Immature natural killer cell (primary cell): ENCODE results near the gene OLA1. TPM values are rescaled to one million over a fixed set of nuclear protein-coding genes. Genes with fewer than 3 reads are reported as not detected.
A peak's percentile ranks its signal among the peaks of the same experiment; 100 is the strongest.

Experiments used
- DNase-seq, 3 donors: peaks; one replicate each; pipeline ENCODE4 v3.0.0; 2022; ENCODE audit warnings: mixed read lengths in 1 of 3
- H3K27ac Mint-ChIP-seq, 6 donors: one replicate each; pipeline ENCODE4 v1.8.0; 2020; ENCODE audit warnings: mixed read lengths in 6 of 6, mild to moderate bottlenecking in 5 of 6, inconsistent platforms in 4 of 6, moderate library complexity in 3 of 6
- H3K27me3 Mint-ChIP-seq, 3 donors: one replicate each; pipeline ENCODE4 v1.8.0; 2020 to 2021; ENCODE audit warnings: low read depth in 3 of 3, mild to moderate bottlenecking in 3 of 3, mixed read lengths in 3 of 3, moderate library complexity in 3 of 3, inconsistent platforms in 1 of 3
- H3K36me3 Mint-ChIP-seq, 3 donors: one replicate each; pipeline ENCODE4 v1.8.0; 2020; ENCODE audit warnings: mixed read lengths in 3 of 3, inconsistent platforms in 2 of 3, mild to moderate bottlenecking in 2 of 3
- H3K4me1 Mint-ChIP-seq, 2 donors: one replicate each; pipeline ENCODE4 v1.8.0; 2020; ENCODE audit warnings: inconsistent platforms in 2 of 2, mild to moderate bottlenecking in 2 of 2, mixed read lengths in 2 of 2, moderate library complexity in 1 of 2
- H3K4me3 Mint-ChIP-seq, 5 donors: one replicate each; pipeline ENCODE4 v1.8.0; 2020; ENCODE audit warnings: mild to moderate bottlenecking in 5 of 5, mixed read lengths in 5 of 5, inconsistent platforms in 3 of 5, moderate library complexity in 3 of 5
- H3K9me3 Mint-ChIP-seq, 6 donors: one replicate each; pipeline ENCODE4 v1.8.0; 2020; ENCODE audit warnings: mild to moderate bottlenecking in 6 of 6, mixed read lengths in 6 of 6, inconsistent platforms in 4 of 6, moderate library complexity in 3 of 6
- polyA plus RNA-seq, 3 donors: library from polyadenylated mRNA; unstranded; fragments of 300-500 nt; fragmentation: Illumina TruSeq; gene quantifications; one replicate each; pipeline ENCODE4 v1.2.3, GENCODE V29; 2021

Gene OLA1
- polyA plus RNA-seq, 3 donors from 2014 or later, result 80.6 to 95.7 (median 84.3) TPM

DNA sequence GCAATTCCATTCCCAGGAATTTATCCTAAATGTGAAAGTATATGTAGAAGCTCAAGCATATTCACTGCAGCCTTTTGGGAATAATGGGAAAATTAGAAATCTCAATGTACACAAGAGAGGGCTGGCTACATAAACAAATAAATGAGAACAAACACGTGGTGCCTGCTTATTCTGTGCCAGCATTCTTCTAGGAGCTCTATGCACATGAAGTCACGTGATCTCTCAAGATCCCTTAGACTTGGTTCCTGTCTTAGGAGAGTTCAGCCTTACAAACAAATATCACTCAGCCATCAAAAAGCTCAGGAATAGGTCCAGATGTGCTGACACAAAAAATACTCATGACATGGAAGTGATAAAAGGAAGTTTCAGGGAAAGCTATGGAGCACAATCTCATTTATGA, 190.3 kb downstream of the OLA1 start:
- no peaks in the 10 kb centered on the region for H3K36me3 Mint-ChIP-seq
- DNase-seq, result no peak
- H3K4me3 Mint-ChIP-seq, result no peak overlapping the region
- no peak overlapping the region for H3K27ac Mint-ChIP-seq
- no peaks in the 10 kb centered on the region for H3K9me3 Mint-ChIP-seq
- H3K27me3 Mint-ChIP-seq, result peaks cover 1 to 17% (median 3%) of the 10 kb centered on the region in 3 donors
- no peaks in the 10 kb centered on the region for H3K4me1 Mint-ChIP-seq

DNA sequence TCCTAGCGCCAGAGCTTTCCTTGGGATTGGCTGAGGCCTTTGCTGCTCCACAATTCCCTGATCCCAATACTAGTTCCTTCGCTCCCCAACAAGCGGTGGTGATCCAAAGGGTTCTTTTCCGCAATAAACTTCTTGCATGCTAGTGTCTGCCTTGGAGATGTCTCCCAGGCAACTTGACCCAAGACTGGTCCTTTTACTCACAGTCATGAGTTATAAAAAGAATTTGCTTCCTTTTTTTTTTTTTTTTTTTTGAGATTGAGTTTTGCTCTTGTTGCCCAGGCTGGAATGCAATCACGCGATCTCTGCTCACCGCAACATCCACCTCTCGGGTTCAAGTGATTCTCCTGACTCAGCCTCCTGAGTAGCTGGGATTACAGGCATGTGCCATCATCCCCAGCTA, 193.4 kb downstream of the OLA1 start:
- Mint-ChIP-seq H3K27me3 (peaks cover 0 to 15% (median 1%) of the 10 kb centered on the region in 3 donors), H3K9me3 (no peaks in the 10 kb centered on the region), H3K27ac (no peak overlapping the region), H3K4me3 (no peak overlapping the region), H3K36me3 (no peaks in the 10 kb centered on the region), H3K4me1 (no peaks in the 10 kb centered on the region)
- DNase-seq, result no peak

DNA sequence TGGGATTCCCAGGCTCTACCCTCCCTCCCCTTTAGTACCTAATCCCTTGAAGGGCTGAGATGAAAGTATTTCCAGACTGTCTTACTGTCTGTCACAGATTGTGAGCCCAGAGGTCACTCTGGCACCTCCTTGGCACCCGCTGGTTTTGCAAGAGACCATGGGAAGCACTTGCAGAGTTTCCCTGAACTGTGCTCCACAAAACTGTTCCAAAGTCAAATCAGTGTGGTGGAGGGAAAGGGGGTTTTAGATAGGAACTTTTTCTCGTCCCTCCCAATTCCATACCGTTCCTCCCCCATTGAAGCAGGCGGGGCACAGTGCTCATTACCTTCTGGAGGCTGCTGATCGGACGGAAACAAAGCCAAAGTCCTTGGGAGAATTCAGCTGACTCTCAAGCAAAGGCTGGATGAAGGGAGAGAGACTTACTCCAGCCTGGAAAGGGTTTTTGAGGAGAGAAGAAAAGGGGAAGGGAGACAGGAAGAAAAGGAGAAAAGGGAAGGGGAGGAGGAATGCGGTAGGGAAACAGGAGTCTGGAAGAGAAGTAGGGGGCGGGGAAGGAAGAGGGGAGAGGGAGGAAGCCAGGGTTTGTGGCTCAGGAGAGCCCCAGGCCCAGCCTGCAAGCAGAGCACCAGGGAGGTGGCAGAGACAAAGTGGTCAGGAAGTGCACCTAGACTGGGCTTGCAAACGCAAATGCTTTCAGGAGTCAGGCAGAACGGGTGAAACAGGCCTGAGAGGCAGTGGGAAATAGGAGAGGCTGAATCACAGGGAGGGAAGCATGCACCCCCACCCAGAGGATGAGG, 194.8 kb downstream of the OLA1 start:
- Mint-ChIP-seq H3K36me3 (no peaks in the 10 kb centered on the region), H3K4me1 (no peaks in the 10 kb centered on the region), H3K4me3 (no peak overlapping the region), H3K27me3 (peaks cover 1 to 14% (median 3%) of the 10 kb centered on the region in 3 donors), H3K9me3 (no peaks in the 10 kb centered on the region), H3K27ac (no peak overlapping the region)
- DNase-seq, result no peak

DNA sequence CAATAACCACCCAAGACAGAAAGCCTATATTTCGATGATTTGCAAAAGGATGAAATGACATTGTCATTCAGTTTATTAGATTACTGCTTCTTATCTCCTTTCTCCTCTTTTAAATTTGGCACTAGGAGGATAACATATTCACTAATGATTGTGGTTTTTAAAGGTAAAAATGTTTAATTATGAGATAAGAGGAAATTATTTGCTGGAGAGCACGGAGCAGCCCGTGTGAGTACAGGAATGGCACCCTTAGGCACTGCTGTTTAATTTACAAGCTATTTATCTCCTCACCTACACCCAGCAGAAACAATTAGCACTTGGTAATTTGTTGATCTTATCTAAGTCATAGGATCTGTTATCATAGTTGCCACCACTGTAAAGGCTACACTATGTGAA, 195.8 kb downstream of the OLA1 start:
- H3K27ac Mint-ChIP-seq, result no peak overlapping the region
- no peaks in the 10 kb centered on the region for H3K36me3 Mint-ChIP-seq
- no peaks in the 10 kb centered on the region for H3K4me1 Mint-ChIP-seq
- no peak overlapping the region for H3K4me3 Mint-ChIP-seq
- no peak for DNase-seq
- H3K9me3 Mint-ChIP-seq, result no peaks in the 10 kb centered on the region
- peaks cover 0 to 12% (median 3%) of the 10 kb centered on the region in 3 donors for H3K27me3 Mint-ChIP-seq

DNA sequence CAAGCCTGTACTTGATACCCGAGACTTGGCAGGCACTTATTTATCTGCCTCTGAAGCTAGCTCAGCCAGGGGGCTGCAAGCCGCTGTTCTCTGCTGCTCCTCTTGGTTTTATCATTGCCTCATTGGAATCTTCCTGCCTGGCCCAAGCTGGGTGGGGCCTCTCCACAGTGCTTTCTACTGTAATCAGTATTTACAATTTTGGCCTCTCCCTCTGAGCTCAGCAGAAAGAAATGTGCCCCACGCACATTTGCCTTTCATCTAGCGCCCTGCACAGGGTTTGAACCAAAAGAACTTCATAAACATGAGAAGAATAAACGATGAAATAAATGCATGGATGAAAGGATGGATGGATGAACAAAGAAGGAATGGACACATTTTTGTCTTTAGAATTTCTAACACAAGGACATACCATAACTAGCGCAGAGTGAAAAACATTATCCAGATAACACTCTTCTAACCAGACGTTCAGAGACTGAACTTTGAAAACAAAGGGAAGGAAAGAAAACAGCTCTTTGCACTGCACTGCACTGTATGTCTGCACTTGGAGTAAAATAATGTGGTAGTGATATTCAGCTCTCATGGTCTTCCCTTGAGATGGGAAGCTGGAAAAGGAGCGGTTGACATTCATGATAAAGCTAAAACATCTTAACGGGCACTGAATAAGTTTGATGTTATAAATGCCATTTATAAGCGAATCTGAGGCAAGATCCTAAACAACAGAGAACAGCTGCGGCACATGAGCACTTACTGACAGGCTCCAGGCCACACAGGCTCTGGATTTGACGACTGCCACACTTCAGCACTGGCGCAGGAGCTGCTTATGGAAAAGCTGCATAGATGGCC, 196.4 kb downstream of the OLA1 start:
- H3K36me3 Mint-ChIP-seq, result no peaks in the 10 kb centered on the region
- H3K4me3 Mint-ChIP-seq, result no peak overlapping the region
- no peaks in the 10 kb centered on the region for H3K4me1 Mint-ChIP-seq

DNA sequence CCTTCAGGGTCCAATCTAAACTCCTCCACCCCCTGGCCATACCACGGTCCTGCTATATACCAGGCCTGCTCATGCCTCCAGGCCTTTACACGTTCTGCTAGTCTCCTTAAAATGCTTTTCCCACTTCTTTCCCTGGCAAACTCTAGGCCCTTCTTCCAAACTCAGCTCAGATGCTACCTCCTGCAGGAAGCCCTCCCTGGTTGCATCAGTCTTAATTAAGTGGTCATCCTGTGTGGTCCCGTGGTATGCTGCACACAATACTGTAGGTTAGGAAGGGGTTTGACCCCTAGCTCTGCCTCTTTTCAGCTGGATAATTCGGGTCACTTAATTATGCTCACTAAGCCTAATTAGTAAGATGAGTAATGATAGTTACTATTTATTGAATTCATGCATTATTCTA, 197.3 kb downstream of the OLA1 start:
- no peak overlapping the region for H3K27ac Mint-ChIP-seq
- peaks cover 0 to 11% (median 3%) of the 10 kb centered on the region in 3 donors for H3K27me3 Mint-ChIP-seq
- H3K9me3 Mint-ChIP-seq, result no peaks in the 10 kb centered on the region
- no peaks in the 10 kb centered on the region for H3K4me1 Mint-ChIP-seq
- no peak overlapping the region for H3K4me3 Mint-ChIP-seq
- DNase-seq, result no peak
- no peaks in the 10 kb centered on the region for H3K36me3 Mint-ChIP-seq

More for the DNA sequence above, 196.4 kb downstream of the OLA1 start:
- no peaks in the 10 kb centered on the region for H3K9me3 Mint-ChIP-seq
- no peak for DNase-seq
- H3K27ac Mint-ChIP-seq, result no peak overlapping the region
- peaks cover 0 to 11% (median 3%) of the 10 kb centered on the region in 3 donors for H3K27me3 Mint-ChIP-seq

DNA sequence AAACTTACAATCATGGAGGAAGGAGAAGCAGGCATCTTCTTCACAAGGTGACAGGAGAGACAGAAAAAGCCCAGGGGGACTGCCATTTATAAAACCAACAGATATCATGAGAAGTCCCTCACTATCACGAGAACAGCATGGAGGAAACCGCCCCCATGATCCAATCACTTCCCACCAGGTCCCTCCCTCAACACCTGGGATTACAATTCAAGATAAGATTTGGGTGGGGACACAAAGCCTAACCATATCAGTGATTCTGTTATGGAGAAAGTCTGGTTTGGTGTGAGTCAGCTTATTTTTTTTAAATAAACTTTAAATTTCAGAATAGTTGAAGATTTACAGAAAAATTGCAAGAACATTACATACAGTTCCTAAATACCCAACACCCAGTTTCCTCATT, 198.4 kb downstream of the OLA1 start:
- H3K36me3 Mint-ChIP-seq, result no peaks in the 10 kb centered on the region
- H3K27ac Mint-ChIP-seq, result no peak overlapping the region
- no peaks in the 10 kb centered on the region for H3K9me3 Mint-ChIP-seq
- DNase-seq, result no peak
- no peaks in the 10 kb centered on the region for H3K4me1 Mint-ChIP-seq
- peaks cover 1 to 11% (median 3%) of the 10 kb centered on the region in 3 donors for H3K27me3 Mint-ChIP-seq
- no peak overlapping the region for H3K4me3 Mint-ChIP-seq

DNA sequence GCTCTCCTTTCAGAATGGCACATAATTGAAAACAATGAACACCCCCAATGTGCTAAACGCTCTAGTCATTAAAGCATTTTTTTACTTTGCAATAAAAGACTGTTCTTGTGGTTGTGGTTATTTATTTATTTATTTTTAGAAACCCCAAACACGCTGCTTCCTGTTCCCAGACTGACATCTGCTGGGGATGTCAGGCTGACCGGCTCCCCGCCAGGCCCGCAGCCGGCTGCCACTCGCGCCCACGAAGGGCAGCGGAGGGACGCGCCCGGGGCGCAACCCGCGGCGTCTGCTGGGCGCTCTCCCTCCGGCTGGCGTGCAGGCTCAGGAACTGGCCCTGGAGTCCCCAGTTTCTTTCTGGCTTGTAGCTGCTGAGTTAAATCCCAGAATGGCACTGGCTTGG, 200.1 kb downstream of the OLA1 start:
- DNase-seq, result no peak
- H3K4me3 Mint-ChIP-seq, result no peak overlapping the region
- H3K36me3 Mint-ChIP-seq, result no peaks in the 10 kb centered on the region
- no peaks in the 10 kb centered on the region for H3K4me1 Mint-ChIP-seq
- H3K27me3 Mint-ChIP-seq, result peaks cover 2 to 6% (median 3%) of the 10 kb centered on the region in 3 donors
- H3K9me3 Mint-ChIP-seq, result no peaks in the 10 kb centered on the region
- H3K27ac Mint-ChIP-seq, result no peak overlapping the region

DNA sequence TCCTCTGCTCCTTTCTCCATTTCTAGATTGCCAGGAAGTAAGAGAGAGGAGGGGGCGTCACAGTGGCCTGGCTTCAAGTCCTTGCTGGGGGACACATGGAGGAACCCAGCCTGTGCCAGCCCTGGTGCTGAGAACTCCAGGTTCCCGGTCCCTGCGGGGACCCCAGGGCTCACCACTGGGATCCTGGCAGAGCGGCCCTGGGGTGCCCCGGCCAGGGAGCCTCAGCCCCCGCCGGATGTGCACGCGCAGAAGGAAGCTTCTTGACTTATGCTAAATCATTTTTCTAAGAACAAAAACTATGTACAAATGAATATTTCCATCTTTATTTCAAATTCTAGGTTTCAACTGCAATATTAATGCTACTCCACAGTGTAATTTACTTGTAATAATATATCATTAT, 200.6 kb downstream of the OLA1 start:
- H3K4me3 Mint-ChIP-seq, result no peak overlapping the region
- no peaks in the 10 kb centered on the region for H3K9me3 Mint-ChIP-seq
- no peaks in the 10 kb centered on the region for H3K36me3 Mint-ChIP-seq
- no peaks in the 10 kb centered on the region for H3K4me1 Mint-ChIP-seq
- no peak overlapping the region for H3K27ac Mint-ChIP-seq
- peaks cover 2 to 6% (median 3%) of the 10 kb centered on the region in 3 donors for H3K27me3 Mint-ChIP-seq
- no peak for DNase-seq

DNA sequence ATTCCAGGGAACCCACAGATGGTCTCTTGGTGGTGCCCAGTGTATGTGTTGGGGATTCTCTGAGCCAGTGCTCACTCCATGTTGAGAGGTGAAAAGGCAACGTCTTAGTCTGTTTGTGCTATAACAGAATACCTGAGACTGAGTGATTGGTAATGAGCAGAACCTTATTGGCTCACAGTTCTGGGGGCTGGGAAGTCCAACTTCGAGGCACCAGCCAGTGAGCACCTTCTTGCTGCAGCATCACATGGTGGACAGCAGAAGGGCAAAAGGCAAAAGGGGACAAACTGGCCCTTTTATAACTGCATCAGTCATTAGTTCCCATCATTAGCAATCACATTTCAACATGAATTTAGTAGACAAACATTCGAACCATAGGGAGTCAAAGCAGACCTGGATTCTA, 202.2 kb downstream of the OLA1 start:
- Mint-ChIP-seq H3K4me3 (no peak overlapping the region), H3K9me3 (peaks cover 0 to 3% (median 0%) of the 10 kb centered on the region in 6 donors), H3K27me3 (peaks cover 2 to 6% (median 3%) of the 10 kb centered on the region in 3 donors), H3K4me1 (no peaks in the 10 kb centered on the region), H3K36me3 (no peaks in the 10 kb centered on the region), H3K27ac (no peak overlapping the region)
- no peak for DNase-seq

DNA sequence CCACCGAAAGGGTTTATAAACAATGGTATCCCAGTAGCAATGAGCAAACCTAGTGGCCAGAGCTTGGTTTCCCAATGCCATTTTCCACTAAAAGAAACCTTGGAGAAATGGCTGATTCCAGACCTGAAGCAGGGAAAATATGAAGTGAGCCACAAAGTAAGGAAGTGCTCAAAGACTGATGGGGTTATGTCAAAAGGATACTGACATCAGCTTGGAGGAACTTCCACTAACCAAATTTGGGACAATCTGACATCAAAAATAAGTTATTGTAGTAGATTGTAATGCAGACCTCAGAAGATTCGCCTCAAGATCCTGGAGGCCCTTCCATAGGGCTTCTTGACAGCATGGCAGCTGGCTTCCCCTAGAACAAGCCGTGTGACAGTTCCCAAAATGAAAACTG, 203.8 kb downstream of the OLA1 start:
- H3K9me3 Mint-ChIP-seq, result peaks cover 0 to 3% (median 0%) of the 10 kb centered on the region in 6 donors
- H3K36me3 Mint-ChIP-seq, result no peaks in the 10 kb centered on the region
- H3K27me3 Mint-ChIP-seq, result peaks cover 2 to 5% (median 3%) of the 10 kb centered on the region in 3 donors
- H3K4me3 Mint-ChIP-seq, result no peak overlapping the region
- no peak overlapping the region for H3K27ac Mint-ChIP-seq
- H3K4me1 Mint-ChIP-seq, result peaks cover 6 to 7% of the 10 kb centered on the region in 2 donors
- no peak for DNase-seq

DNA sequence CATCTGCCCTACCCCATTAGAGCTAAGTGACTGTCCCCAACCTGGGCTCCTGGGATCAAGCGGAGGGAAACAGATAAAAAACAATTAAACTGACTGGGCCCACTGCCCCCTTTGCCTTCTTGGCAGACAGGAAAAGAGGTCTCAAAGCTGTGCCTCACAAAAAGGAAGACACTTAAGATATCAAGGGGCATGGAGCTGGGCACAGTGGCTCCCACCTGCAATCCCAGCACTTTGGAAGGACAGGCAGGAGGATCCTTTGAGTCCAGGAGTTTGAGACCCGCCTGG, 208.0 kb downstream of the OLA1 start:
- Mint-ChIP-seq H3K27ac (peak overlapping the region in 1 of 6 donors; percentile 88), H3K36me3 (no peaks in the 10 kb centered on the region), H3K9me3 (peaks cover 0 to 3% (median 0%) of the 10 kb centered on the region in 6 donors), H3K4me1 (peaks cover 9 to 17% of the 10 kb centered on the region in 2 donors), H3K4me3 (no peak overlapping the region), H3K27me3 (peaks cover 1 to 3% (median 3%) of the 10 kb centered on the region in 3 donors)
- DNase-seq, result no peak

DNA sequence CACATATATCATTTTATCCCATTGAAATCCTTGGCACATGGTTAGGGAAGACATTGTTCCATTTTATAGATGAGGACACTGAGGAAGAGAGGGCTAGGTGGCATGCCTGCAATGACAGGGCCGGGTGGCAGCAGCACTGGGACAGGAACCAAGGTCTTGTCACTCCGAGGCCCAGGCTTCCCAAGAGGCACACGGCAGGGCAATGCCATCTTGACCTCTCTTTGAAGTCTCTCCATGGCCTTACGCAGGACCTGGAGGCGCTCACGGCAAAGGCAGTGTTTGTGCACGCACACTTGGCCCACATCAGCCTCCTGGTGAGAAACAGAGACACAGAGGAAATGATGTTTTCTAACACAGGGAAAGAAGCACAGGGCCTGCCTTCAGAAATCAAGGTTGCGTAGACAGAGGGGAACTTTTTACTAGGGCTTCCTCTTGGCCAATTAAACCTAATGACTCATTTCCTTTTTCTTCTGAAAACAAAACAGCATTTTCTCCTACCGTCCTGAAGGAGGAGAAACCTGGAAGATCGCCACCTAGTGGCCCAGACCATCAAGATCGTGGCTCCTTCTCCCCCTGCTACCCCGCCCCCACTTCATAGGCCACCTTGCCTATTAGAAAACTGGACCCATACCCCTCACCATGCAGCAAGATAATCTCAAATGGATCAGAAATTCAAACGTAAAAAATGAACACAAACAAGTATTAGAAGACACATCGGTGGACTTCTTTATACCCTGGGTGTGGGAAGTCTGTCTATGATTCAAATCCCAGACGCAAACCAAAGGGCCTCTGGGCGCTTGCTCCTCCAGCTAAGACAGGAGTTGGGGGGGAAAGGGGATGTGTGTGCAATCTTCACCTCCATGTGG, 208.5 kb downstream of the OLA1 start:
- peaks cover 0 to 3% (median 0%) of the 10 kb centered on the region in 6 donors for H3K9me3 Mint-ChIP-seq
- DNase-seq, result peak; percentile 79 to 83 (median 80)
- peak overlapping the region; percentile 88 to 95 (median 92) for H3K27ac Mint-ChIP-seq
- peaks cover 1 to 5% (median 2%) of the 10 kb centered on the region in 3 donors for H3K27me3 Mint-ChIP-seq
- H3K36me3 Mint-ChIP-seq, result no peaks in the 10 kb centered on the region
- H3K4me1 Mint-ChIP-seq, result peaks cover 9 to 17% of the 10 kb centered on the region in 2 donors
- peak overlapping the region; percentile 46 to 82 (median 63) for H3K4me3 Mint-ChIP-seq
